Cardiac fibroblast (primary cell): ENCODE results near the gene SLC15A3.

Source experiments
- DNase-seq, 2 donors: peaks; one replicate each; pipeline versions ENCODE4 v3.0.0 to v3.0.0-alpha.2; 2010; ENCODE audit warnings: low read depth in 2 of 2
- H3K4me3 ChIP-seq, 2 donors: replicated peaks in 1 of 2; 1 replicate in 1 of 2; 2 replicates in 1 of 2; pipeline ENCODE4 v1.5.1; 2011; ENCODE audit warnings: low read depth in 2 of 2, low read length in 2 of 2, mild to moderate bottlenecking in 2 of 2, moderate library complexity in 1 of 2
- TF ChIP-seq, protein P1 (sequence below): IDR thresholded peaks from one replicate; pipeline ENCODE4 v1.5.1; 2011; ENCODE audit warnings: low read depth, mild to moderate bottlenecking, low read length, inconsistent platforms

SLC15A3 gene

DNA sequence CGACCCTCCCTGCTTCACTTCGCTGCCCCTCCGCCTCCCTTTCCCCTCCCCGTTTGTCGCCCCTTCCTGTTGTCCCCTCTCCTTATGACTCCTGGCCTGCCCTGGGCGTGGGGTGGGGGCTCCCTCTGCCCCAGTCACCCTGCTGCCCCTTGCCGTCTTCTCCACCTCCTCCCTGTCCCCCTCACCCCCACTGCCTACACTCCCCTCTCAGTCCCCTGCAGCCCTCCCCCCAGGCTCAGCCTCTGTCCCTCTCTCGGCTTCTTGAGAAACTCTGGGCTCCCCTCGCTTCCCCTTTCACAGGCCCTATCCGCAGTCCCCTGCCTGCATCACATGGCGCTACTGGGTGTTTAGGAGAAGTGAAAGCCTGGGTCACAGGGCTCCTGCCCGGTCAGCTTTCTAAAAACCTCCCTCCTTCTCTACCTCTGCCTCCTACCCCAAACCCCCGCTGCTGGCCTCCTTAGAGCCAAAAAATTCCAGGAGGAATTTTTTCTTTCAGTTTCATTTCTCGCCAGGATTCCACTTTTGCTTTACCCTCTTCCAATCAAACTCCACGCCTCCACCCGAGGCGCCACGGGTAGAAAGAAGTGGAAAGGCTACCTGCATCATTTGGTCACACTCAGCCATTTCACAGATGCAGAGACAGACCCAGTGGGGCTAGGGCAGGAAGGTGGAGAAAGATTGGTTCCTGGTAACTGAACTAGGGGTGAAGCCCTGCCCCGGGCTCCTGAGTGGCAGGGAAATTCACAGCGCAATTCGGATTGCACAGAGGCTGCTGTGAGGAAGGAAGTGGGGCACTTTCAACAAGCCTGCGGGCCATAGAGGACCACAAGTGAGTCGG, at the start of gene SLC15A3:
Gene SLC15A3 (minus strand): TSS at position 273 of the 838 bp plus-strand sequence. CDS start 625 bp downstream, outside the sequence.
- DNase-seq, result peak; percentile 51 to 55
- TF ChIP-seq, protein P1, sequence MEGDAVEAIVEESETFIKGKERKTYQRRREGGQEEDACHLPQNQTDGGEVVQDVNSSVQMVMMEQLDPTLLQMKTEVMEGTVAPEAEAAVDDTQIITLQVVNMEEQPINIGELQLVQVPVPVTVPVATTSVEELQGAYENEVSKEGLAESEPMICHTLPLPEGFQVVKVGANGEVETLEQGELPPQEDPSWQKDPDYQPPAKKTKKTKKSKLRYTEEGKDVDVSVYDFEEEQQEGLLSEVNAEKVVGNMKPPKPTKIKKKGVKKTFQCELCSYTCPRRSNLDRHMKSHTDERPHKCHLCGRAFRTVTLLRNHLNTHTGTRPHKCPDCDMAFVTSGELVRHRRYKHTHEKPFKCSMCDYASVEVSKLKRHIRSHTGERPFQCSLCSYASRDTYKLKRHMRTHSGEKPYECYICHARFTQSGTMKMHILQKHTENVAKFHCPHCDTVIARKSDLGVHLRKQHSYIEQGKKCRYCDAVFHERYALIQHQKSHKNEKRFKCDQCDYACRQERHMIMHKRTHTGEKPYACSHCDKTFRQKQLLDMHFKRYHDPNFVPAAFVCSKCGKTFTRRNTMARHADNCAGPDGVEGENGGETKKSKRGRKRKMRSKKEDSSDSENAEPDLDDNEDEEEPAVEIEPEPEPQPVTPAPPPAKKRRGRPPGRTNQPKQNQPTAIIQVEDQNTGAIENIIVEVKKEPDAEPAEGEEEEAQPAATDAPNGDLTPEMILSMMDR, result no peak
- H3K4me3 ChIP-seq, result peak within 1 kb of the TSS; percentile 39 to 43

DNA sequence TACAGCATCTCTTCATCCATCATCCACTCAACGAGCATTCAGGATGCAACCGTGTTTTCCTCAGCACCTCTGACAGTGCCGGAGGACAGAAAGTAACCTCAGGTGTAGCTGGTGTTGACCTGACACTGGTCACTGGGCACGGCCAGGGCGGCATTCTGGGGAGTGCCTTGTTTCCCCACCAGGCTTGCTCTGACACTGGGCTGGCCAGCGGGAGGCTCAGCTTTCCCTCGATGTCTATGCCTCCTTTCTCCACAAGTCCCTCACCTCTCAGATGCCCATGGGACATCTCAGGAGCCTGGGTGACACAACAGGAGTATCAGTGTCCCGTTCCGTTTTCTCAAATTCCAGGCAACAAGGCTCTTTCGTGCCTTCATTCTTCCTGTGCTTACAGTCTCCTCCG, 48.5 kb upstream of the SLC15A3 start:
- TF ChIP-seq, protein P1, result no peak
- H3K4me3 ChIP-seq, result no peak overlapping the region
- DNase-seq, result no peak

DNA sequence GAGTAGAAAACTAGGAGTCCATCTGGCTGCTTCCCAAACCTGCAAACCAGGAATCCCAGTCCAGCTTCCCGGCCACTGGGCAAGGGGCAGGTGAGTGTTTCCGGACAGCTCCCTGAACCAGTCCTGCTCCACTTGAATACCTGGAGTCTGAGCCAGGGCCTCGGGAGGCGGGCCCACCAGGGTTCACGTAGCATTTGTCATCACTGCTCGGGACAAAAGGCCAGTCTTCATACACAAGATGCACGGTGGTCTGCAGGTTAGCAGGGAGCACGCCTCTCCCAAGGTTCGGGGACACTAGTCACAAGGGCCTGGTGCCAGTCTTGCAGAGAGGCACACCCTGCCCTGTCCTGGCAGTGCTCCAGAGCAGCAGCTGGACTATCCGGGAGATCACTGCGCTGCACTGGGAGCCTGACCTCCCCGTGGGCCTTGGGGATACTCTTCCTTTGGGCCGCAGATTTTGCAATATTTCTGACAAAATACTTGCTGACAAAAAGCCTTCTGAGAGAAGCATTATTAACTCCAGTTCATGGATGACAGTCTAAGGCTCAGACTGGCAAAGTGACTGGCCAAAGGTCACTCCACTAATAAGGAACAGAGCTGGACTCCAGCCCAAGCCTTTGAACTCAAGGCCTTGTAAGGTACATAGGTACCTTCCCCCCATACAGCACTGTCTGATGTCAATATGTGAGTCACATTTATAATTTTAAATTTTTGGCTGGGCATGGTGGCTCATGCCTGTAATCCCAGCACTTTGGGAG, 44.6 kb upstream of the SLC15A3 start:
- no peak overlapping the region for H3K4me3 ChIP-seq
- TF ChIP-seq, protein P1, result no peak
- DNase-seq, result no peak

GRCh38 chr11:60995798-60996197, 43.8 kb upstream of the SLC15A3 start:
- DNase-seq, result peak in 1 of 2 donors; percentile 39
- H3K4me3 ChIP-seq, result no peak overlapping the region
- TF ChIP-seq, protein P1, result no peak

DNA sequence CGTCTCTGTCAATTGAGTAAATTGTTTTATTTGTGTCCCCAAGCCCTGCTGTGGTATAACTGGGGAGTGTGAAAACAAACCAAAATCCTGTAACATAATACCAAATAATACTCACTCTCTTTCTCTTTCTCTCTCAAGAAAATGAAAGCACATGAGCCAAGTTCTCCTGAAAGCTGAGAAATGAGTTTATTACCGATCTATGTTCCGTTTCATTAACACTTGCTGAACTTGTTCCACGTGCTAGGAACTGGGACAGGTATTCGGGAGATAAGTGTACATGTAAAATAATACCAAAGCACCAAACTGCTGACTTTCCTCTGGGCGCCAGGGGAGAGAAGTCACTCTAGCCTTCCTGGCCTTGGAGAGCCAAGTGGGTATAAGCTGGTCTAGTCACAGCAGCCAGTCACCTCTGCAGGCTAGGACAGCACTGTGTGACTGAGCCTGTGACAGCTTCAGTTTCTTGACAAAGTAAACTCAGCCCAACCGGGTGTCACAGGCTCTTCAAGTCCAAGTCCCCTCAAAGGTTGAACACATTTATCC, 42.6 kb upstream of the SLC15A3 start:
- no peak overlapping the region for H3K4me3 ChIP-seq
- TF ChIP-seq, protein P1, result no peak
- no peak for DNase-seq

DNA sequence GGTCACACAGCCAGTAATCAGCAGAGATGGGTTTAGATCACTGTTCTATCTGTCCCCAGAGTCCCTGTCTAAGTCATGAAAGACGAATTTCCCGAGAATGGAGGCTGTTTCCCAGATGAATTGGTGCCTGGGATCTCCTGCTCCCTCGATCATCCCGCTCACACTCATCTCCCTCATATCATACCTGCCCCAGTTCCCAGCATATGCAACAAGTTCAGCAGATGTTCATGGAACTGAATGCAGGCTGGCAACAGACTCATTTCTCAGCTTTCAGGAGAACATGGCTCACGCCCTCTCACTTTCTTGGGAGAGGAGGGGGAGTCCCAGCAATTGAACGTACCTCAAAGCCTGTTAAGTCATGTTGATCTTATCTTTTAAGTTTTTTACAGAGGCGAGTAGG, 41.6 kb upstream of the SLC15A3 start:
- DNase-seq, result no peak
- TF ChIP-seq, protein P1, result no peak
- no peak overlapping the region for H3K4me3 ChIP-seq
